ENCODE measurements around the gene EFNA2.
A peak's percentile ranks its signal among the peaks of the same experiment; 100 is the strongest.

EFNA2 gene

DNA sequence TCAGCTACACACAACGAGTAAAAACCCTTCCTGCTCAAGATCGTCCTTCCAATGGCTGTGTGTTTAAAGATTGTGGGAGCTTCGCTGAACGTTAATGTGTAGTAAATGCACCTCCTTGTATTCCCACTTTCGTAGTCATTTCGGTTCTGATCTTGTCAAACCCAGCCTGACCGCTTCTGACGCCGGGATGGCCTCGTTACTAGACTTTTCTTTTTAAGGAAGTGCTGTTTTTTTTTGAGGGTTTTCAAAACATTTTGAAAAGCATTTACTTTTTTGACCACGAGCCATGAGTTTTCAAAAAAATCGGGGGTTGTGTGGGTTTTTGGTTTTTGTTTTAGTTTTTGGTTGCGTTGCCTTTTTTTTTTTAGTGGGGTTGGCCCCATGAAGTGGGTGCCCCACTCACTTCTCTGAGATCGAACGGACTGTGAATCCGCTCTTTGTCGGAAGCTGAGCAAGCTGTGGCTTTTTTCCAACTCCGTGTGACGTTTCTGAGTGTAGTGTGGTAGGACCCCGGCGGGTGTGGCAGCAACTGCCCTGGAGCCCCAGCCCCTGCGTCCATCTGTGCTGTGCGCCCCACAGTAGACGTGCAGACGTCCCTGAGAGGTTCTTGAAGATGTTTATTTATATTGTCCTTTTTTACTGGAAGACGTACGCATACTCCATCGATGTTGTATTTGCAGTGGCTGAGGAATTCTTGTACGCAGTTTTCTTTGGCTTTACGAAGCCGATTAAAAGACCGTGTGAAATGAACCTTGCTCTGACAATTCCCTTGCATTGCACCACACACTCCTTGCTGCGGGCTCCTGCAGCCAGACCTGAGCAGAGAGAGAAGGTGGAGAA lies 13.0 kb upstream of the EFNA2 start:
- no peak for DNase-seq

DNA sequence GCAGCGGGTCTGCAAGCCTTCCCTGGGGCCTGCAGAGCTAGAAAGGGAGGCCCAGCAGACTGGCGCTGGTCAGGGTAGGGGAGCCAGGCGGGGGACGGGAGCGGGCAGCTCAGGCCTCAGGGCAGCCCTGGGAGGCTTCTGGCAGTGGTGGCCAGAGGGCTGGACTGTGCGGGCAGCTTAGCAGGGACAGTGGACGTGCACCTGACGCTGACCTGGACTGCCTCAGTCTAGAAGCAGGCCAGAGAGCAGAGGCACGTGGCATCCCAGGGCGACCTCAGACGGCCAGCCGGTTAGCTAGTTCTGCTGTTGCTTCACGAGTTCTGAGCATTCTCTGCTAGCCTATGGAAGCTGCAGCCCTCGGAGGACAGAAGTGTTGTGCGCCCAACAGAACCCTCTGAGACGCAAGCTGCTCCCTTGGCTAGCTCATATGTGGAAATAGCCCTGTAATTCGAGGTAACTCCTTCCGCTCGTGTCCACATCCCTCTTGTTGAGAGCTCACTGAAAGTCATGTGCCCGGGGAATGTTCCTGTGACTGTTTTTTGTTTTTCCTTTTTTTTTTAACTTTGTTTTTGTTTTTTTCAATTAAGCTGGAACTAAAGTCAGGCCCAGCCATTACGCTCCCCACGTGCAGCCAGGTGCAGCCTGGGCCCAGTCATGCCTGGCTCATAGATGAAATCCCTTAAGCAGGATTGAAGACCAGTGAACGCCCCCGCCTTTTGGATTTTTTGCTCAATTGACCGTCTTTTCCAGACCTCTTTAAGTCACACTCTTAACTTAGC lies 12.2 kb upstream of the EFNA2 start:
- DNase-seq, result no peak

- DNase-seq, result no peak
These were observed 11.4 kb upstream of the EFNA2 start for GRCh38 chr19:1274081-1274851.

DNA sequence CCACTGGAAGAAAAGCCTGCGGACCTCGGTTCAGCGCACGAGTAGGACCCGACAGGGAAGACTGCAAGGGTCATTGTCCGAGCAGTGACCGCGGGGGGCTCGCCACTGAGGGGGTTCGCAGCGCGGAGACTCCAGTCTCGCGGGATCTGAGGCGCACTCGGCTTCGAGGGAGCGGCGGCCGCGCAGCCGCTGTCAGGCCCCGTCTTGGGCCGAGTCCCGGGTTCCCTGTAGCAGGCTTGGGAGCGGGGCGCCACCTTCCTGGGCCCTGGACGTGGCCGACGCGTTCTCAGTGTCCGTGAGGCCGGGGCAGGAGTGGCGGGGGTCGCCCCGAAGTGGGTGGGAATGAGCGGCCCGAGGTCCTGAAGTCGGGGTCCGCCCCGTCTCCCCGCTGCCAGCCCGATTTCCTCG lies 10.8 kb upstream of the EFNA2 start:
- no peak for DNase-seq

GRCh38 chr19:1275260-1275975 lies 10.3 kb upstream of the EFNA2 start, which contains the start of gene FAM174C:
Gene FAM174C (plus strand): TSS chr19:1275530. CDS start chr19:1275550, 20 bp downstream.
- peak; percentile 97 for DNase-seq

DNA sequence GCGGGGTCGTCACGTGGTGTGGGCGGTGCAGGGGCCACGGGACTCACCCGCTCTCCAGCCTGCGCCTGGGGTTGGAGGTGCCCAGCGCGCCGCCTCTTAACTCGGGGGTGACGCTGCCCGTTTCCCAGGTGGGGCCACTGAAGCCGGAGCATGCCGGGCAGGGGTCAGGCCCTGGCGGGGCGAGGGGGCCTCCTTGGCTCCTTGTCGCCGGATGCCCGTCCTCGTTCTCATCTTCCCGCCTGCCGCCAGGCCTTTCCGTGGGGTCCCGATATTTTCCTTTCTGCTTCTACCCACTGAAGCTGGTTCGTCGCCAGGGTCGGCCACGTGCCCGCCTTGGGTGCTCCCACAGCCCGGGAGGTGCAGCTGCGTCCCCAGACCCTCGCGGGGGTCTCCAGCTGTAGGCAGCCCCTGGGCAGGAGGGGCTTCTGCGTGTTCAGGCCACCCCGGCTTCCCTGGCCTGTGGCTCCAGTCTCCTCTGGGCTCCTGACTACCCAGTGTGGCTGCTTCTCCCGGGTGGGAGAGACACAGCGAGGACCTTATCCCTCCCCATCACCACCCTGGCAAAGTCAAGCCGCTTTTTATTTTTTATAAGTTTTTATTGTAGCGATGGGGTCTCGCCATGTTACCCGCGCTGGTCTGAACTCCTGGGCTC lies 9.6 kb upstream of the EFNA2 start:
- no peak for DNase-seq

- DNase-seq, result peak; percentile 45
These were observed 9.0 kb upstream of the EFNA2 start for GRCh38 chr19:1276628-1277022.

DNA sequence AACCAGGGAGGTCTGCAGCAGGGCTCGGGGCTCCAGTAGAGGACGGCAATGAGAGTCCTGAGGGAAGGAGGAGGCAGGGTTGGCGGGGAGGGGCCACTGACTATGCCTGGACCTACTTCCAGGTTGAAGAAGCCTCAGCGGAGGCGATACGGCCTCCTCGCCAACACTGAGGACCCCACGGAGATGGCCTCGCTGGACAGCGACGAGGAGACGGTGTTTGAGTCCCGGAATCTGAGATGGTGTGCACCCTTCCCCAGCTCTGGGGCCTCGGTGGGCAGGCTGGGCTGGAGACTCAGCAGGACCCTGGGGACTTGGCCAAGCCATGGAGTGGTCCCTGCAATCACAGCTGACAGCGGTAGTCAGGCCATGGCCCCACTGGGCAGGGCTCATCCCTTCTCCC lies 8.6 kb upstream of the EFNA2 start:
- DNase-seq, result no peak

DNA sequence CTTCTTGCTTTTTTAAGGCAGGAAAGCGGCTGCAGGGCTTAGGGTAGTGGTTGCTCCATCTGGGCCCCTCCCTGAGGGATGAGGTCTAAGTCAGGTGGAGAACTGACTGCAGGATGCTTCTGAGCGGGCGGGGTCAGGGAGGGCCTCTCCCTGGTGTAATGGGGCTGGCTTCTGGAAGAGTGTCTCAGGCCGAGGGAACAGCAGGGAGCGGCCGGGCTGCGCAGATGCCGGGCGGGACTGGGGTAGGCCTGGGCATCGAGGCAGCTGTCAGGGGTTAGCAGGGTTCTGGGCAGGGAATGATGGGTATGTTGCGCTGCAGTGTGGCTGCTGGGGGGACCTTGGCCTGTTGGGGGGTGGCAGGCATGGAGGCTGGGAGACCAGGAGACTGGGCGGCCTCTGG lies 7.6 kb upstream of the EFNA2 start:
- DNase-seq, result no peak

GRCh38 chr19:1278713-1279660 lies 6.7 kb upstream of the EFNA2 start:
- no peak for DNase-seq

DNA sequence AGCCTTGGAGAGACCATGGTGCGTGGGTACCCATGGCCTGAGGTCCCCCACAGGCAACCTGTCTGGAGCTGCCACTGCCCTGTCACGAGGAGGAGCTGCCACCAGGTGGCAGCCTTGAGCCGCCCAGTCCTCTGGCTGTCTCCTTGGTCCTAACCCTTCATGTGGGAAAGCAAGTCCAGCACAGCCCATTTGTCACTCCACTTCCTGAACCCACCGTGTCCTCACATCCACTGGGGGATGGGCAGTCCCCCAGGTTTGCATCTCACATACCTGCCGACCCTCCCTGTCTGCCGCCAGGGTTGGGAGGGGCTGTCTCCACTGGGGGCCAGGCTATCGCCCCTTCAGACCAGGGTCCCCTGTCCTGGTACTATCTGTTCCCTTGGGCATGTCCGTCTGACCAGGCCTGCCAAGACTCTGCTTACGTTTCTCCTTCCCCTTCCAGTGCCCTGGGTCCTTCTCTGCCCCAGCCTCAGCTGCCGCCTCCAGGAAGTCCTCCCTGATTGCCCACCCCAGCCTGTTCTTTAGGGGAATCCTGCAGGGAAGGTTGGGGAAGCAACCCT lies 5.8 kb upstream of the EFNA2 start:
- peak; percentile 86 for DNase-seq

- DNase-seq, result no peak
These were observed 4.8 kb upstream of the EFNA2 start for GRCh38 chr19:1280636-1281568.

DNA sequence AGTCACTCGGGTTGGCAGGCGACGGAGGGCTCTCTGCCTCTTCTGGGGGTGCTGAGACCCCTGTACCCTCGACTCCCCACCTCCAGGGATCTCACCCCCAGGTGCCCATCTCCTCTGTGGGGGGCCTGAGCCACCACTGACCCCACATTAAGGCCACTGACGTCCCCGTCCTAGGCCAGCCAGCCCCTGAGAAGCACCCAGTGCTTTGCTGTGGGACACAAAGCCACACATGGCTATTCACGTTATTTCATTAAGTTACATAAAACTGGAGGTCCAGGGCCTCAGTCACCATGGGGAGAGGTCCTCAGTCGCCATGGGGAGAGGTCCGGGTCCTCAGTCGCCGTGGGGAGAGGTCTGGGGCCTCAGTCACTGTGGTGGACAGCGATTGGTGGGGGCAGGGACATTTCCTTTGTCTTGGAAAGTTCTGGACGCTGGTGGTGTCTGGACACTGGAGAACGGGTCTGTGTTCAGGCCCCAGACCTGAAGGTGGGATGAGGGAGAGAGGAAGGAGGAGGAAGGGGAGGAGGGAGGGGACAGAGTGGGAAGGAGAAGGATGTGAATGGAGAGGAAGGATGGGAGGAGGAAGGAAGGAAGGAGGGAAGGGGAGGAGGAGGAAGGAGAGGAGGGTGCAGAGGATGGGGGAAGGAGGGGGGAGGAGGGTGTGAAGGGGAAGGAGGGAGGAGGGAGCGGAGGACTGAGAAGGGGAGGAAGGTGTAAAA lies 3.9 kb upstream of the EFNA2 start:
- DNase-seq, result no peak

DNA sequence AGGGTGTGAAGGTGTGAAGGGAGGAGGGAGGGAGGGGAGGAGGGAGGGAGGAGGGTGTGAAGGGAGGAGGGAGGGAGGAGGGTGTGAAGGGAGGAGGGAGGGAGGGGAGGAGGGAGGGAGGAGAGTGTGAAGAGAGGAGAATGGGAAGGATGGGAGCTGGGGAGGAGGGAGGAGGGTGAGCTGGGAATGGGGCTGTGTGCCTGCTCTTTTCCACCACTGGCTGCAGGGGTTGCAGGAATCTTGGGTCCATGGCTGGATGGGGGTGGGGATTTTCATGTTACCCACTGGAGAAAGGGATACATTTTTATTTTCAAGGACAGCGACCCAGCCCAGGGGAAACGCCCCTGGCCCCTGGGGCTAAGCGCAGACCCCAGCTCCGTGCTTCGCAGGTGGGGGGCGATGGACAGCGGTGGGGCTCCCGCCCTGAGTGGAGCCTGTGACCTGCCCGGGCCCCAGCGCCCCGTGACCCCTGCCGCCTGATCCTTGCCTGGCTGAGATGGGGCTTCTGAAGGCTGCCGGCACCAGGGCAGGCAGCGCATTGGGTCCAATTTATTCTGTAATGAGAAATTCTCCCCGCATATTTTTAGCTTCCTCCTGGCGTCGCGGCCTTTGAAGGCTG lies 3.0 kb upstream of the EFNA2 start:
- DNase-seq, result no peak

- no peak for DNase-seq
These were observed 2.3 kb upstream of the EFNA2 start for GRCh38 chr19:1283207-1283916.

- DNase-seq, result no peak
These were observed 1.8 kb upstream of the EFNA2 start for GRCh38 chr19:1283917-1284292.

GRCh38 chr19:1284293-1284978 lies 1.2 kb upstream of the EFNA2 start:
- no peak for DNase-seq
